Glutamatergic neuron (in vitro differentiated cells): Measurements from ENCODE around the gene CXorf58. TPM values are rescaled to one million over a fixed set of nuclear protein-coding genes. Genes with fewer than 3 reads are reported as not detected.

ENCODE experiments used
- DNase-seq: peaks from one replicate; pipeline ENCODE4 v3.0.0; 2022
- H3K27ac Mint-ChIP-seq: one replicate; pipeline ENCODE4 v1.8.0; 2020; ENCODE audit warnings: mild to moderate bottlenecking, mixed read lengths, inconsistent platforms; ENCODE audit not compliant: unreplicated experiment
- H3K27me3 Mint-ChIP-seq: one replicate; pipeline ENCODE4 v1.8.0; 2020; ENCODE audit warnings: mild to moderate bottlenecking, moderate library complexity, mixed read lengths, inconsistent platforms; ENCODE audit not compliant: unreplicated experiment
- H3K36me3 Mint-ChIP-seq: one replicate; pipeline ENCODE4 v1.8.0; 2020; ENCODE audit warnings: mild to moderate bottlenecking, mixed read lengths, inconsistent platforms; ENCODE audit not compliant: unreplicated experiment
- H3K4me1 Mint-ChIP-seq: one replicate; pipeline ENCODE4 v1.8.0; 2020; ENCODE audit warnings: mild to moderate bottlenecking, low read depth, mixed read lengths, inconsistent platforms; ENCODE audit not compliant: unreplicated experiment
- H3K4me3 Mint-ChIP-seq: one replicate; pipeline ENCODE4 v1.8.0; 2020; ENCODE audit warnings: mild to moderate bottlenecking, mixed read lengths, inconsistent platforms; ENCODE audit not compliant: unreplicated experiment
- H3K9me3 Mint-ChIP-seq: one replicate; pipeline ENCODE4 v1.8.0; 2020; ENCODE audit warnings: mild to moderate bottlenecking, moderate library complexity, mixed read lengths, inconsistent platforms; ENCODE audit not compliant: unreplicated experiment
- total RNA-seq: library from RNA; stranded (reverse); fragmentation: NEBNext Ultra II Directional; extraction: Animal tissue kit (Norgen Biotek cat#: 25700); gene quantifications from one replicate; pipeline ENCODE4 v1.2.1, GENCODE V29; 2021; ENCODE audit not compliant: unreplicated experiment
- TF ChIP-seq, protein P1 (sequence below): fragments of 200-600 bp; sonication (generic); IDR thresholded peaks from one replicate; pipeline ENCODE4 v1.5.0; 2021; ENCODE audit not compliant: partially characterized antibody, unreplicated experiment

The CXorf58 gene
- total RNA-seq, 1 donor from 2014 or later: not detected

DNA sequence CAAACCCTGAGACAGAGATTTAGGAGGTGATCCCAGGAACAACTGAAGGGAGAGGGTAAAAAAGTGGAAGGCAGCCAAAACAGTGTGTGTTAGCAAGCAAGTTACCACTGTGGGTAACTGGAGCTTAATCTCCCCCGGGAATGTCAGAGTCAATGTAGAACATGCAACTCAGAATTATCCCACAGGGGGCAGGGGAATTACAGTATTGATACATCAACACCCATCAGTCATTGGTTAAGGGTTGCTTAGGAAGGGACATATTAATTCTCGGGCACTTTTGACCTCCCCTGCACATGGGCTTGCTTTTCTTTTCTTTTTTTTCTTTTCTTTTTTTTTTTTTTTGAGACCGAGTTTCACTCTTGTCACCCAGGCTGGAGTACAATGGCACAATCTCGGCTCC lies 29.3 kb downstream of the CXorf58 start:
- Mint-ChIP-seq H3K4me1 (peaks cover 4% of the 10 kb centered on the region), H3K36me3 (no peaks in the 10 kb centered on the region), H3K27me3 (no peaks in the 10 kb centered on the region), H3K4me3 (no peak overlapping the region), H3K27ac (no peak overlapping the region), H3K9me3 (no peaks in the 10 kb centered on the region)
- no peak for DNase-seq
- TF ChIP-seq, protein P1, sequence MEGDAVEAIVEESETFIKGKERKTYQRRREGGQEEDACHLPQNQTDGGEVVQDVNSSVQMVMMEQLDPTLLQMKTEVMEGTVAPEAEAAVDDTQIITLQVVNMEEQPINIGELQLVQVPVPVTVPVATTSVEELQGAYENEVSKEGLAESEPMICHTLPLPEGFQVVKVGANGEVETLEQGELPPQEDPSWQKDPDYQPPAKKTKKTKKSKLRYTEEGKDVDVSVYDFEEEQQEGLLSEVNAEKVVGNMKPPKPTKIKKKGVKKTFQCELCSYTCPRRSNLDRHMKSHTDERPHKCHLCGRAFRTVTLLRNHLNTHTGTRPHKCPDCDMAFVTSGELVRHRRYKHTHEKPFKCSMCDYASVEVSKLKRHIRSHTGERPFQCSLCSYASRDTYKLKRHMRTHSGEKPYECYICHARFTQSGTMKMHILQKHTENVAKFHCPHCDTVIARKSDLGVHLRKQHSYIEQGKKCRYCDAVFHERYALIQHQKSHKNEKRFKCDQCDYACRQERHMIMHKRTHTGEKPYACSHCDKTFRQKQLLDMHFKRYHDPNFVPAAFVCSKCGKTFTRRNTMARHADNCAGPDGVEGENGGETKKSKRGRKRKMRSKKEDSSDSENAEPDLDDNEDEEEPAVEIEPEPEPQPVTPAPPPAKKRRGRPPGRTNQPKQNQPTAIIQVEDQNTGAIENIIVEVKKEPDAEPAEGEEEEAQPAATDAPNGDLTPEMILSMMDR: no peak

DNA sequence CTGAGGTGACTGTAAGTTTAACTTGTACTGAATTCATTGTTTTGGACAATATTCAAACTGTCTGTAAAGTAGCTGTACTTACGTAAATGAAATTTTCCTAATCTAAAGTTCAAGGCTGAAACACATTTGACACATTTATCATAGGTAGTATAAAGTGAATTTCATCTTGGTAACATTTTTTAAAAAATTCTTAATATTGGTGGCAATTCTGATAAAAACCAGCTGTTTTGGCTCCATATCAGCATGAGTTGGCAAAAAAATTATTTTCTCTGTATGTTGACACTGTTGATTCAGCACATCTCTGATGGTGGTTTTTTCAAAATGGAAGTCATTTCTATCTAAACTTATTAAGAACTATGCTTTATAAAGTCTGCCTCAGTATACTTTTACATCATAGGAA lies 30.9 kb downstream of the CXorf58 start:
- no peak overlapping the region for H3K4me3 Mint-ChIP-seq

DNA sequence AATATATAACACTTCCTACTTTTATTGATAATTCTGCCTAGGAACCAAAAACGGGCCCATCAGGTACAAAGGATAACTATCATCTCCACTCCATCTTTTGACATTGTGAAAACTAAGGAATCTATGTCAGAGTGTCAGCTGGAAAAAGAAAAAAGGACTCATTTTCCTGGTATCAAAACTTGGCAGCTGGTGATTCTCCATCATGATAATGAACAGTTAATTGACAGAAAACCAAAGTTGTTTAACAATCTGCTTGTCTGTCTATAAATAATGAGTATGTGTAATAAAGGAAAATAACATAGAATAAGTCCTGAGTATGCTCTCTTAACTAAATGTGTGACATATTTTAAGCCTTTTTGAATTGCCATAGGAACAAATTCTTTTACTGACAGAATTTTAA lies 31.4 kb downstream of the CXorf58 start:
- TF ChIP-seq, protein P1: no peak
- H3K27ac Mint-ChIP-seq: no peak overlapping the region
- no peak overlapping the region for H3K4me3 Mint-ChIP-seq
- no peaks in the 10 kb centered on the region for H3K27me3 Mint-ChIP-seq
- H3K9me3 Mint-ChIP-seq: no peaks in the 10 kb centered on the region
- peaks cover 4% of the 10 kb centered on the region for H3K4me1 Mint-ChIP-seq
- DNase-seq: no peak
- H3K36me3 Mint-ChIP-seq: no peaks in the 10 kb centered on the region

More for the DNA sequence above, 30.9 kb downstream of the CXorf58 start:
- Mint-ChIP-seq H3K4me1 (peaks cover 4% of the 10 kb centered on the region), H3K27me3 (no peaks in the 10 kb centered on the region), H3K36me3 (no peaks in the 10 kb centered on the region), H3K9me3 (no peaks in the 10 kb centered on the region), H3K27ac (no peak overlapping the region)
- TF ChIP-seq, protein P1: no peak
- no peak for DNase-seq

DNA sequence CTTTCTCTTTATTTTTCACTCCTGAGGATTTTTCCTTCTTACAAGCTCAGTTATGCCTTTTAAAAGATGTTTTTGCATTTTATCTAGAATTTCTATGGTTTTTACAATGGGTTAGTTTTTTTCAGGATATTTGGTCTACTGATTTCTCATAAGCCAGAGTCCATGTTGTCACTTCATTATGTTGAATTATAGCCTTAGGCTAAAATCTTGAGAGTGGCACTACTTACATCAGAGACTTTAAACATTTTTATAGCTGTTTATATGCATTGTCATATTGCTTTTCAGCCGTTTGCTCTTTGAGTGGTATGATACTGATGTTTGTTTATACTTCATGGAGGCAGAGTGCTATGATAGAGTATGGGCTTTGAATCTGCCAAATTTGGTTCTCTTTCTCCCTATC lies 36.4 kb downstream of the CXorf58 start:
- DNase-seq: no peak
- Mint-ChIP-seq H3K36me3 (no peaks in the 10 kb centered on the region), H3K9me3 (no peaks in the 10 kb centered on the region), H3K27me3 (no peaks in the 10 kb centered on the region), H3K4me1 (no peaks in the 10 kb centered on the region), H3K27ac (no peak overlapping the region), H3K4me3 (no peak overlapping the region)
- TF ChIP-seq, protein P1: no peak

DNA sequence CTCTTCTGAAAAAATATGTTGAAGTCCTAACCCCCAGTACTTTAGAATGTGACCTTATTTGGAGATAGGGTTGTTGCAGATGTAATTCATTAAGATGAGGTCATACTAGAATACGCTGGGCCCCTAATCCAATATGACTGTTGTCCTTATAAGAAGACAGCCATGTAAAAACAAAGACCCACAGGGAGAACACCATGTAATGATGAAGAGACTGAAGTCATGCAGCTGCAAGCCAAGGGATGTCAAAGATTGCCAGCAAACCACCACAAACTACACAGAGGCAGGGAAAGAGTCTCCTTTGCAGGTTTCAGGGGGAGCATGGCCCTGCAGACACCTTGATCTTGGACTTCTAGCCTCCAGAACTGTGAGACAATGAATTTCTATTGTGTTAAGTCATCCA lies 37.4 kb downstream of the CXorf58 start:
- DNase-seq: no peak
- Mint-ChIP-seq H3K4me1 (no peaks in the 10 kb centered on the region), H3K27ac (no peak overlapping the region), H3K27me3 (no peaks in the 10 kb centered on the region), H3K36me3 (no peaks in the 10 kb centered on the region), H3K9me3 (no peaks in the 10 kb centered on the region), H3K4me3 (no peak overlapping the region)
- TF ChIP-seq, protein P1: no peak
